ENCODE measurements around the gene C21orf91. TPM values are rescaled to one million over a fixed set of nuclear protein-coding genes. Genes with fewer than 3 reads are reported as not detected.

The C21orf91 gene
- total RNA-seq, 1 experiment from 2014 or later, result 23.7 TPM

DNA sequence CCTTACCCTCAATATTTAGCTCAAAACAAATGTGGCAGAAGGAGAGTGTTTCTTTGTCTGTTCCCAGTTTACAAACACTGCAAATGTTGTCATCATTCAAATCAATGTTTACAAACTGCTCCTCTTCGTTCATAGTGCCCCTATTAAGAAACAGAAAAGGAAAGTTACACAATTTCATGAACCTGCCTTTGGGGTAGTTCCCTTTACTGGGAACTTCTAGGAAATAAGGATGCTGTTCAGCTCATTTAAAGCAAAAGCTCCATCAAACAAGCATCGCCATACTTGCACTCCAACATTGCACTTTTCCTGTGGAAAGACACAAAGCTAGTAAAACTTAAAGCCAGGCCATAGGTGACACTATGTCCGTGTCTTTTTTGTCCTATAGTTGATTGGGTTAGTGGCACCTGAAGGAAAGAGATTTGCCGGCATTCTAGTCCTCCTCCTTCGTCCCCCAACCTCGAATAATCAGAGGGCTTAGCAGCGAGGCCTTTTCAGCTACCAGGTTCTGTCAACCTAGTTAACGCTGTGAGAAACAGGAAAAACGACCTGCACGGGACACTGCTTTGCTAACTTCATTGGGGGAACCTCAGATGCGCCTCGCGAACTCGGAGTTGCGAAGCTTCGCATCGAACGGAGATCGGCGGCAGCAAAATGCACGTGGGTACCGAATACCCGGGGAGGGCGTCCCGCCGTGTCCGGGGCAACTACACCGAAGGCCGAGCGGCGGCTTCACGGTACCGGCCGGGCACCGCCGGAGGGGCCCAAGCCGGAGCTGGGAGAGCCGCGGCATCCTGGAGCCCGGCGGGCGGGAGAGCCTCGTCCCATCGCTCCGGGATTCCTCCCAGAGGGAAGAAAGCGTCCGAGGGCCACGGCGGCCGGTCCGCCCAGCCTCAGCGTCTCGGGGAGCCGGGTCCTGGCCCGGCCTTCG lies 706 bp downstream of the C21orf91 start:
- Histone ChIP-seq H3K9me3 (replicated peaks) (no peaks in the 10 kb centered on the region), H3K4me1 (0 out of 2 replicates have a peak, but pooled peaks cover 4% of the 10 kb centered on the region), H3K36me3 (peaks cover 22% of the 10 kb centered on the region), H3K27ac (peak overlapping the region; percentile 89), H3K4me3 (peak overlapping the region; percentile 91), H3K27me3 (no peaks in the 10 kb centered on the region)
- peak; percentile 32 to 60 for DNase-seq

DNA sequence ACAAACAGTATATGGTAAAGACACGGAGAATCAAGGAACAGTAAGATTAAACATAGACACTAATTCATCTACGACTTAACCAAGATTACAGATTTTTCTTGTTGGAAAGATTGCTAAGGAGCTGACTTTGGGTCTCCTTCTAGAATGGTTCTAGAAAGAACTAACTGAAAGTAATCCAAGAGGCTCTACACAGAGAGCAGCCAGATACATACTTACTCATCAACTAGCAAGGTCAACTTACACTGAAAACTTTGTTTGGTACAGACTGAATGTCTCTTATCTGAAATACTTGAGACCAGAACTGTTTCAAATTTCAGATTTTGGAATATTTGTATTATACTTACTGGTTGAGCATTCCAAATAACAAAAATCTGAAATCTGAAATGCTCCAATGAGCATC lies 5.8 kb downstream of the C21orf91 start:
- no peak for DNase-seq
- no peak overlapping the region for H3K4me3 ChIP-seq
- H3K36me3 ChIP-seq, result peaks cover 71% of the 10 kb centered on the region
- H3K27ac ChIP-seq, result no peak overlapping the region
- H3K27me3 ChIP-seq, result no peaks in the 10 kb centered on the region
- peaks cover 6% of the 10 kb centered on the region for H3K9me3 ChIP-seq (replicated peaks)
- H3K4me1 ChIP-seq, result 0 out of 2 replicates have a peak, but pooled peaks cover 4% of the 10 kb centered on the region

DNA sequence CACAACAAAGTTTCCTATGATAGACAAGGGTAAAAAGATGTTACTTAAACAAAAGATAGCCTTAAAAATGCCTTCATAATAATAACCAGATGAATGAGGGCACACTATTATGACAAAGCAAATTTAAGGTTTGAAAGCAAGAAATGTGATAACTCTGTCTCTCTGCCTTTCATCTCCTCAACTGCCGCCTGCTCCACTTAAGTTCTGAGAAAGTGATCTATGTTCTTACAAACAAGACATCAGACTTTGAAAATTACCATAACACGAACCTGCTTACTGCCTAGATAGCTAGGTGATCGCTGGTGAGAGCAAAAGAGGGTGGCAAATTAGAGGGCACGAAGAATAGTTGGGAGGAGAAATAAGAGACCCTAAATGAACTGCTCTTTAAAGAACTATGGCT lies 13.2 kb downstream of the C21orf91 start:
- no peak for DNase-seq
- peaks cover 10% of the 10 kb centered on the region for H3K9me3 ChIP-seq (replicated peaks)
- no peak overlapping the region for H3K4me3 ChIP-seq
- no peaks in the 10 kb centered on the region for H3K27me3 ChIP-seq
- peaks cover 14% of the 10 kb centered on the region for H3K4me1 ChIP-seq
- no peak overlapping the region for H3K27ac ChIP-seq
- H3K36me3 ChIP-seq, result peaks cover 47% of the 10 kb centered on the region

GRCh38 chr21:17803536-17803935 lies 15.6 kb downstream of the C21orf91 start:
- Histone ChIP-seq H3K27ac (no peak overlapping the region), H3K4me3 (no peak overlapping the region), H3K4me1 (peaks cover 24% of the 10 kb centered on the region), H3K36me3 (peaks cover 22% of the 10 kb centered on the region), H3K27me3 (no peaks in the 10 kb centered on the region), H3K9me3 (replicated peaks) (peaks cover 6% of the 10 kb centered on the region)
- DNase-seq, result no peak

- Histone ChIP-seq H3K27ac (peak overlapping the region; percentile 45), H3K36me3 (peaks cover 15% of the 10 kb centered on the region), H3K4me3 (no peak overlapping the region), H3K9me3 (replicated peaks) (no peaks in the 10 kb centered on the region), H3K4me1 (peaks cover 31% of the 10 kb centered on the region), H3K27me3 (no peaks in the 10 kb centered on the region)
- DNase-seq, result peak; percentile 34 to 72
These were observed 16.6 kb downstream of the C21orf91 start for GRCh38 chr21:17802572-17802971.

- no peak overlapping the region for H3K27ac ChIP-seq
- peaks cover 3% of the 10 kb centered on the region for H3K36me3 ChIP-seq
- H3K4me1 ChIP-seq, result peaks cover 31% of the 10 kb centered on the region
- no peak for DNase-seq
- no peaks in the 10 kb centered on the region for H3K27me3 ChIP-seq
- no peak overlapping the region for H3K4me3 ChIP-seq
- H3K9me3 ChIP-seq (replicated peaks), result no peaks in the 10 kb centered on the region
These were observed 19.6 kb downstream of the C21orf91 start for GRCh38 chr21:17799414-17800164.

DNA sequence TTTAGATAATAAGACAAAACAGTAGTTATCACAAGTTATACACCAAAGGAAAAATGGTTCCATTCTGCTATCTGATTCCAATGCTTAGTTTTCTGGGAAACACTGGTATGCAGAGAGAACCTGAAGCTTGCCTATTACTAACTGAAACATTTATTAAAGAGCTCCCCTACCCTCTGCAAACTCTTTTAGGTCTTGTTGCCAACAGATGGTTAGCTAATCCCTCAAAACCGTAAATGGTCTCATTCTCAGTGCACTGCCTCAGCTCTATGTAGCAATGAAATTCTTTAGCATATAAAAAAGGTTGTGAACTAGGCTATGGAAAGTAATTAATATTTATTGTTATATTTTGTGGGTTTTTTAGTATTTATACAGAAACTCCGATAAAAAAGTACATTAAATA lies 20.4 kb downstream of the C21orf91 start:
- H3K27ac ChIP-seq, result no peak overlapping the region
- no peaks in the 10 kb centered on the region for H3K9me3 ChIP-seq (replicated peaks)
- H3K27me3 ChIP-seq, result no peaks in the 10 kb centered on the region
- H3K4me1 ChIP-seq, result peaks cover 31% of the 10 kb centered on the region
- H3K36me3 ChIP-seq, result peaks cover 10% of the 10 kb centered on the region
- peak in 1 of 2 experiments; percentile 58 for DNase-seq
- no peak overlapping the region for H3K4me3 ChIP-seq

GRCh38 chr21:17797967-17798366 lies 21.2 kb downstream of the C21orf91 start:
- Histone ChIP-seq H3K36me3 (peaks cover 18% of the 10 kb centered on the region), H3K4me3 (no peak overlapping the region), H3K4me1 (peaks cover 28% of the 10 kb centered on the region), H3K27me3 (no peaks in the 10 kb centered on the region), H3K27ac (no peak overlapping the region), H3K9me3 (replicated peaks) (no peaks in the 10 kb centered on the region)
- no peak for DNase-seq

DNA sequence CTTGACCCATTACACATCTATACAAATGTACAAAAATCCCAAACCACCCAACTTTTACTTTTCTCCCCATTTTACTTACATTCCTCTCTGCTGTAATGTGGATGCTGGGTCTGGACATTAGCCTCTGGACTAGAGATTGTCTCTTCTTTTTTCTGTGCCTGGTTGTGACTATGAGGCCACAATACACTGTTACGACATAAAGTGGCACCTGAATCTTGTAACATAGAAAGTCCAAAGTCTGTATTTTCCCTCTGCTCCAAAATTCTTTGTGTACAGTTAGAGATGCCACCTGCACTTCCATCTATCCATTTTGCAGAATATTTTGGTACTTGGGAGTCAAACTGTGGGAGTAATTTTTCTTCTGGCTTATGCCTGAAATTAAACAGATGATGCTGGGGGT lies 22.7 kb downstream of the C21orf91 start:
- Histone ChIP-seq H3K4me1 (peaks cover 16% of the 10 kb centered on the region), H3K9me3 (replicated peaks) (no peaks in the 10 kb centered on the region), H3K4me3 (no peak overlapping the region), H3K27ac (no peak overlapping the region), H3K27me3 (no peaks in the 10 kb centered on the region), H3K36me3 (peaks cover 22% of the 10 kb centered on the region)
- DNase-seq, result no peak

DNA sequence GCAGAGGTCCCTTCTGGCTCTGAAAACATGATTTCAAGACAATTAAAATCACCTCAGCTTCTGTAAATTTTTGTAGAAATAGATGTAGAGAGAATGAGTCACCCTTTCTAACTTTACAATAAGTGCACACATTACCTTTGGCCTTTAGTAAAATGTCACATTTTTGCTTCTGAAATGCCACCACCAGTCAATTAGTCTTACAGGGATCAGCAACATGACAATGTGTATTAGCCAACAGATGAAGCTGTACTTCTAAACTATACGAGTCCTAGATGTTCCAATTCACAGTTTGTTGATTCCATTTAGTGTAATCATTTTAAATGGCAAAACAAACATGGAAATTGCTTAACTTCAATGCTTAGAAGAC lies 23.1 kb downstream of the C21orf91 start:
- H3K9me3 ChIP-seq (replicated peaks), result no peaks in the 10 kb centered on the region
- H3K36me3 ChIP-seq, result peaks cover 24% of the 10 kb centered on the region
- no peak overlapping the region for H3K4me3 ChIP-seq
- H3K4me1 ChIP-seq, result peaks cover 16% of the 10 kb centered on the region
- H3K27ac ChIP-seq, result no peak overlapping the region
- H3K27me3 ChIP-seq, result no peaks in the 10 kb centered on the region
- no peak for DNase-seq

GRCh38 chr21:17795146-17796036 lies 23.8 kb downstream of the C21orf91 start:
- no peak for DNase-seq
- H3K27ac ChIP-seq, result no peak overlapping the region
- no peaks in the 10 kb centered on the region for H3K9me3 ChIP-seq (replicated peaks)
- H3K36me3 ChIP-seq, result peaks cover 24% of the 10 kb centered on the region
- H3K27me3 ChIP-seq, result no peaks in the 10 kb centered on the region
- H3K4me3 ChIP-seq, result no peak overlapping the region
- H3K4me1 ChIP-seq, result peaks cover 16% of the 10 kb centered on the region

DNA sequence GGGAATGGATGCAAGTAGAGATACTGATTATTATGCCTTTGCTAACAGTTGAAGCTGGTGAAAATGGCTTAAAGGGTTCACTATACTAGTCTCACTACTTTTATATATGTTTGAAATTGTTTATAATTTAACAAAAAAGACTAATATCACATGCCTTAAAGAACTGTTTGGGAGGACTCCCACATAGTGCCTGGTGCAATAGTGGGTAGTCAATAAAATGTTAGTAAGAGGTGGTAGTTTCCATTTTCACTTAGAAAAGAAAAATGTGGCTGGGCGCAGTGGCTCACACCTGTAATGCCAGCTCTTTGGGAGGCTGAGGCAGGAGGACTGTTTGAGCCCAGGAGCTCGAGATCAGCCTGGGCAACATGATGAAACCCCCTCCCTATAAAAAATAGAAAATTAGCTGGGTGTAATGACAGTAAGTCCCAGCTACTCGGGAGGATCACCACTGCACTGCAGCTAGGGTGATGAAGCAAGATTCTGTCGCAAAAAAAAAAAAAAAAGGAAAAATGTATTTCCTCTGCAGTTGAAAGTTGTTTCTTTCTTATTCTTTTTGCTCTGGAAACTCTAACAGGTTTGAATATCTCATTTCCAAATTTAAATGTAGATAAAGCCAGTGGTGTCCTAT lies 24.5 kb downstream of the C21orf91 start:
- Histone ChIP-seq H3K4me3 (no peak overlapping the region), H3K36me3 (peaks cover 24% of the 10 kb centered on the region), H3K4me1 (peaks cover 16% of the 10 kb centered on the region), H3K27me3 (no peaks in the 10 kb centered on the region), H3K27ac (no peak overlapping the region), H3K9me3 (replicated peaks) (no peaks in the 10 kb centered on the region)
- no peak for DNase-seq

- Histone ChIP-seq H3K27me3 (no peaks in the 10 kb centered on the region), H3K9me3 (replicated peaks) (no peaks in the 10 kb centered on the region), H3K4me3 (no peak overlapping the region), H3K27ac (no peak overlapping the region), H3K4me1 (peaks cover 6% of the 10 kb centered on the region), H3K36me3 (peaks cover 24% of the 10 kb centered on the region)
- no peak for DNase-seq
These were observed 25.7 kb downstream of the C21orf91 start for GRCh38 chr21:17793246-17794123.

All from SJCRH30 (cell line).